OCI-LY1 (cell line): Measurements from ENCODE around the gene CCDC154.
"Not testable (repeated sequence)": the region's sequence is repeated elsewhere in the genome, so short reads cannot be mapped to it uniquely, and the experiment has no call there.

Source experiments
- H2AFZ ChIP-seq: fragments of 200-600 bp; sonication (generic), shearing (Covaris generic); 2 replicates; pipeline ENCODE4 v1.6.0; 2014; ENCODE audit warnings: antibody characterized with exemption, mild to moderate bottlenecking, low read length
- H3F3A ChIP-seq: fragments of 200-600 bp; sonication (generic), shearing (Covaris generic); 2 replicates; pipeline ENCODE4 v1.6.0; 2014; ENCODE audit warnings: mild to moderate bottlenecking, antibody characterized with exemption, low read length, moderate library complexity; ENCODE audit not compliant: insufficient read depth
- H3K27ac ChIP-seq: fragments of 200-600 bp; sonication (generic); 2 replicates; pipeline ENCODE4 v1.5.1; 2014; ENCODE audit warnings: low read length, mixed run types, mild to moderate bottlenecking, low read depth; ENCODE audit not compliant: poor library complexity, severe bottlenecking
- H3K27me3 ChIP-seq: fragments of 200-600 bp; sonication (generic); 2 replicates; pipeline ENCODE4 v1.6.0; 2014; ENCODE audit warnings: antibody characterized with exemption, mild to moderate bottlenecking, low read length, moderate library complexity; ENCODE audit not compliant: insufficient read depth
- H3K36me3 ChIP-seq: fragments of 200-600 bp; sonication (generic); 2 replicates; pipeline ENCODE4 v1.6.1; 2014; ENCODE audit warnings: mild to moderate bottlenecking, antibody characterized with exemption, low read length, moderate library complexity, mixed read lengths; ENCODE audit not compliant: insufficient read depth
- H3K4me1 ChIP-seq: fragments of 200-600 bp; sonication (generic); 2 replicates; pipeline ENCODE4 v1.5.1; 2014; ENCODE audit warnings: mild to moderate bottlenecking, low read length, moderate library complexity; ENCODE audit not compliant: insufficient read depth, severe bottlenecking
- H3K4me2 ChIP-seq: fragments of 200-600 bp; sonication (generic), shearing (Covaris generic); 2 replicates; pipeline ENCODE4 v1.6.1; 2014; ENCODE audit warnings: low read length
- H3K4me3 ChIP-seq: fragments of 200-600 bp; sonication (generic); 2 replicates; pipeline ENCODE4 v1.5.1; 2014; ENCODE audit warnings: low read length, low read depth, mild to moderate bottlenecking, mixed read lengths; ENCODE audit not compliant: poor library complexity, severe bottlenecking
- H3K79me2 ChIP-seq: fragments of 200-600 bp; shearing (Covaris generic); 2 replicates; pipeline ENCODE4 v1.6.1; 2016; ENCODE audit warnings: mixed run types, low read length, mixed read lengths; ENCODE audit not compliant: insufficient read depth
- H3K9ac ChIP-seq: fragments of 200-600 bp; sonication (generic), shearing (Covaris generic); 2 replicates; pipeline ENCODE4 v1.6.1; 2014; ENCODE audit warnings: mild to moderate bottlenecking, low read length, mixed read lengths
- H3K9me2 ChIP-seq: fragments of 200-600 bp; sonication (generic), shearing (Covaris generic); 2 replicates; pipeline ENCODE4 v1.6.1; 2014; ENCODE audit warnings: low read depth, mild to moderate bottlenecking, low read length, mixed read lengths
- H3K9me3 ChIP-seq: fragments of 200-600 bp; shearing (Covaris generic); 2 replicates; pipeline ENCODE4 v1.6.1; 2014; ENCODE audit warnings: low read length, mixed read lengths
- H4K20me1 ChIP-seq: fragments of 200-600 bp; sonication (generic), shearing (Covaris generic); 2 replicates; pipeline ENCODE4 v1.6.0; 2016; ENCODE audit warnings: mild to moderate bottlenecking, low read length; ENCODE audit not compliant: insufficient read depth
- EZH2 ChIP-seq: fragments of 200-600 bp; sonication (generic), shearing (Covaris generic); IDR thresholded peaks from 2 replicates; pipeline ENCODE4 v1.8.0; 2017; ENCODE audit warnings: borderline replicate concordance, mixed run types, mild to moderate bottlenecking, antibody characterized with exemption, low read length, moderate library complexity, mixed read lengths
- TF ChIP-seq, protein P1 (sequence below): fragments of 200-600 bp; sonication (generic), shearing (Covaris generic); IDR thresholded peaks from 2 replicates; pipeline ENCODE4 v1.5.1; 2017; ENCODE audit warnings: mild to moderate bottlenecking, antibody characterized with exemption, low read length, moderate library complexity, mixed read lengths

CCDC154 gene

GRCh38 chr16:1470481-1471251 lies 26.3 kb upstream of the CCDC154 start:
- no peak for TF ChIP-seq EZH2
- TF ChIP-seq, protein P1, sequence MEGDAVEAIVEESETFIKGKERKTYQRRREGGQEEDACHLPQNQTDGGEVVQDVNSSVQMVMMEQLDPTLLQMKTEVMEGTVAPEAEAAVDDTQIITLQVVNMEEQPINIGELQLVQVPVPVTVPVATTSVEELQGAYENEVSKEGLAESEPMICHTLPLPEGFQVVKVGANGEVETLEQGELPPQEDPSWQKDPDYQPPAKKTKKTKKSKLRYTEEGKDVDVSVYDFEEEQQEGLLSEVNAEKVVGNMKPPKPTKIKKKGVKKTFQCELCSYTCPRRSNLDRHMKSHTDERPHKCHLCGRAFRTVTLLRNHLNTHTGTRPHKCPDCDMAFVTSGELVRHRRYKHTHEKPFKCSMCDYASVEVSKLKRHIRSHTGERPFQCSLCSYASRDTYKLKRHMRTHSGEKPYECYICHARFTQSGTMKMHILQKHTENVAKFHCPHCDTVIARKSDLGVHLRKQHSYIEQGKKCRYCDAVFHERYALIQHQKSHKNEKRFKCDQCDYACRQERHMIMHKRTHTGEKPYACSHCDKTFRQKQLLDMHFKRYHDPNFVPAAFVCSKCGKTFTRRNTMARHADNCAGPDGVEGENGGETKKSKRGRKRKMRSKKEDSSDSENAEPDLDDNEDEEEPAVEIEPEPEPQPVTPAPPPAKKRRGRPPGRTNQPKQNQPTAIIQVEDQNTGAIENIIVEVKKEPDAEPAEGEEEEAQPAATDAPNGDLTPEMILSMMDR, result no peak
- H4K20me1 ChIP-seq, result no peaks in the 10 kb centered on the region
- H3K79me2 ChIP-seq, result peaks cover 15% of the 10 kb centered on the region
- no peaks in the 10 kb centered on the region for H3K27me3 ChIP-seq
- H3F3A ChIP-seq, result no peaks in the 10 kb centered on the region
- H3K9ac ChIP-seq, result no peak overlapping the region
- no peak overlapping the region for H3K4me3 ChIP-seq
- no peak overlapping the region for H3K4me2 ChIP-seq
- H3K9me3 ChIP-seq, result no peaks in the 10 kb centered on the region
- peaks cover 25% of the 10 kb centered on the region for H3K4me1 ChIP-seq
- H3K36me3 ChIP-seq, result no peaks in the 10 kb centered on the region; the same call in 1 of the 2 replicates
- H3K9me2 ChIP-seq, result no peaks in the 10 kb centered on the region
- H2AFZ ChIP-seq, result no peak overlapping the region
- H3K27ac ChIP-seq, result no peak overlapping the region

- Histone ChIP-seq H3K9me3 (no peaks in the 10 kb centered on the region), H3F3A (no peaks in the 10 kb centered on the region), H3K9me2 (no peaks in the 10 kb centered on the region), H3K4me3 (no peak overlapping the region), H3K4me2 (no peak overlapping the region), H3K4me1 (peaks cover 18% of the 10 kb centered on the region), H3K27ac (no peak overlapping the region), H3K9ac (no peak overlapping the region), H2AFZ (no peak overlapping the region), H4K20me1 (no peaks in the 10 kb centered on the region), H3K36me3 (no peaks in the 10 kb centered on the region), H3K79me2 (peaks cover 15% of the 10 kb centered on the region), H3K27me3 (no peaks in the 10 kb centered on the region)
- TF ChIP-seq, protein P1, result no peak
- TF ChIP-seq EZH2, result no peak
Observed at GRCh38 chr16:1469693-1470201, 25.4 kb upstream of the CCDC154 start.

GRCh38 chr16:1469141-1469540 lies 24.8 kb upstream of the CCDC154 start:
- Histone ChIP-seq H3K79me2 (peaks cover 13% of the 10 kb centered on the region), H3K4me1 (peaks cover 15% of the 10 kb centered on the region)
- not testable (repeated sequence) for H3F3A ChIP-seq, H3K9me2 ChIP-seq, H3K9ac ChIP-seq, H4K20me1 ChIP-seq, H3K27ac ChIP-seq, H3K9me3 ChIP-seq, H2AFZ ChIP-seq, H3K4me2 ChIP-seq, H3K27me3 ChIP-seq, H3K36me3 ChIP-seq, H3K4me3 ChIP-seq

DNA sequence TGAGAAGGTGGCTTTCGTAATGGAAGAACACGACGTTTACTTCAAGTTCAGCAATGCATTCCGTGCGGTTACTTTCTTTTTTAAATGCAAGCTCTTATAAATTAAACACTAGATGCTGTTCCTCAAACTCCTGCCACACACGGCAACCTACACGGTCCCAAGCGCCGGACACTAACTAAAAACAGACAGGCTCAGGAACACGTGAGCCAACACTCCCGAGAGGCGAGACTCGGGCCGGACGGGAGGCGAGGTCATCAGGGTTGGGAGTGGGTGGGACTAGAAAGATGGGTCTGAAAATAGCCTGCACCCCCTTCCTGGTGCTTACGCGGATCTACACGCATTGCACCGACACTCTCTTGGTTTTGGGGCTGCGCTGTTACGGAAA lies 24.1 kb upstream of the CCDC154 start:
- H3K27ac ChIP-seq, result no peak overlapping the region
- no peaks in the 10 kb centered on the region for H3K36me3 ChIP-seq
- H3K9me2 ChIP-seq, result no peaks in the 10 kb centered on the region
- TF ChIP-seq, protein P1, result no peak
- no peak for TF ChIP-seq EZH2
- peaks cover 10% of the 10 kb centered on the region for H3K79me2 ChIP-seq
- no peaks in the 10 kb centered on the region for H3K9me3 ChIP-seq
- H3K4me2 ChIP-seq, result no peak overlapping the region
- no peaks in the 10 kb centered on the region for H3F3A ChIP-seq
- H3K9ac ChIP-seq, result no peak overlapping the region
- H3K4me1 ChIP-seq, result peaks cover 8% of the 10 kb centered on the region
- H2AFZ ChIP-seq, result no peak overlapping the region
- no peaks in the 10 kb centered on the region for H3K27me3 ChIP-seq
- H3K4me3 ChIP-seq, result no peak overlapping the region
- H4K20me1 ChIP-seq, result no peaks in the 10 kb centered on the region
